Right lobe of liver (tissue), 6 donors: ENCODE measurements around the gene MAP3K20. TPM values are rescaled to one million over a fixed set of nuclear protein-coding genes. Genes with fewer than 3 reads are reported as not detected.
"Not testable (repeated sequence)": the region's sequence is repeated elsewhere in the genome, so short reads cannot be mapped to it uniquely, and the experiment has no call there.

ENCODE experiments used
- ATAC-seq, 4 donors: fragments of 200-7000 bp; cut with Tn5 transposase; one replicate each; pipeline ENCODE4 v1.9.1; 2020; ENCODE audit warnings: mild to moderate bottlenecking in 4 of 4, moderate library complexity in 4 of 4
- DNase-seq, 3 donors: peaks; one replicate each; pipeline ENCODE4 v3.0.0-alpha.2; 2020
- H3K27ac ChIP-seq, 3 donors: fragments of 200-600 bp; one replicate each; pipeline ENCODE4 v1.8.0; 2022
- H3K27me3 ChIP-seq, 2 donors: fragments of 200-600 bp; one replicate each; pipeline ENCODE4 v1.8.0; 2022
- H3K36me3 ChIP-seq, 4 donors: fragments of 200-600 bp; sonication (generic) in 1 of 4; one replicate each; pipeline versions ENCODE4 v1.5.1 to v1.8.0; 2017 to 2022; ENCODE audit warnings: control low read depth in 1 of 4
- H3K4me1 ChIP-seq, 4 donors: fragments of 200-600 bp; sonication (generic) in 1 of 4; one replicate each; pipeline versions ENCODE4 v1.5.1 to v1.8.0; 2017 to 2022; ENCODE audit warnings: control low read depth in 1 of 4
- H3K4me3 ChIP-seq, 3 donors: fragments of 200-600 bp; one replicate each; pipeline ENCODE4 v1.8.0; 2022
- H3K9me3 ChIP-seq, 4 donors: fragments of 200-600 bp; sonication (generic) in 1 of 4; one replicate each; pipeline versions ENCODE4 v1.5.1 to v1.8.0; 2017 to 2022; ENCODE audit warnings: control low read depth in 1 of 4
- CTCF ChIP-seq, 4 donors: fragments of 200-600 bp in 3 of 4; fragments of 450-650 bp in 1 of 4; IDR thresholded peaks; one replicate each; pipeline versions ENCODE4 v1.5.1 to v1.8.0; 2016 to 2022; ENCODE audit warnings: antibody characterized with exemption in 4 of 4, mild to moderate bottlenecking in 2 of 4
- POLR2A ChIP-seq: fragments of 450-650 bp; IDR thresholded peaks from one replicate; pipeline ENCODE4 v1.6.1; 2017; ENCODE audit warnings: antibody characterized with exemption, mild to moderate bottlenecking
- WGBS: methylation state at CpG from one replicate; pipeline ENCODE4 v1.1.6; 2018; ENCODE audit warnings: low coverage, low lambda C conversion rate; ENCODE audit not compliant: insufficient coverage; ENCODE audit errors: missing lambda C conversion rate; 5-methylcytosine and 5-hydroxymethylcytosine counted together
- intact Hi-C, 2 donors: fragments of 100-400 bp; cut with DNase I; formaldehyde crosslinking; loops; one replicate each; pipeline versions ENCODE4 v1.11.2 to v1.14.1; 2022
- total RNA-seq, 6 experiments: library from RNA; depleted of rRNA in 2 of 6; stranded (reverse); fragments of >200 nt in 2 of 6; fragmentation: NEBNext Ultra II Directional in 3 of 6; extraction: Animal tissue kit (Norgen Biotek cat#: 25700) in 3 of 6; gene quantifications; one replicate each; pipeline versions ENCODE4 v1.1.0 to v1.2.4, GENCODE V29; 2016 to 2023
- donor health status: DM: no; HTN: yes; CAD: no.
- donor health status: DM: no; HTN: no; CAD: no.
- donor health status: DM: no; HTN: no; CAD: no.
- donor health status: DM: no; HTN: yes; CAD: no.
- donor health status: DM: no; HTN: yes; CAD: no.

The MAP3K20 gene
- total RNA-seq, 6 experiments from 2014 or later = 16.0 to 36.8 (median 22.0) TPM

GRCh38 chr2:173305303-173305702 lies 229.7 kb downstream of the MAP3K20 start:
- no peak overlapping the region for H3K4me3 ChIP-seq
- no peak overlapping the region for H3K27ac ChIP-seq
- DNase-seq (no peak), ATAC-seq (no peak)
- no peaks in the 10 kb centered on the region for H3K9me3 ChIP-seq
- intact Hi-C loops = no loop called here
- H3K36me3 ChIP-seq = no peaks in the 10 kb centered on the region
- WGBS = 65% methylated on average over 2 of the region's 2 CpGs
- no peaks in the 10 kb centered on the region for H3K4me1 ChIP-seq
- TF ChIP-seq POLR2A (no peak), CTCF (IDR thresholded peaks at IDR 0.05) (no peak)
- H3K27me3 ChIP-seq = no peaks in the 10 kb centered on the region

GRCh38 chr2:173307293-173307692 lies 231.6 kb downstream of the MAP3K20 start:
- TF ChIP-seq CTCF (IDR thresholded peaks at IDR 0.05) (no peak), POLR2A (no peak)
- 37% methylated on average over 4 of the region's 4 CpGs for WGBS
- intact Hi-C loops = no loop called here
- ATAC-seq (no peak), DNase-seq (no peak)
- H3K9me3 ChIP-seq = no peaks in the 10 kb centered on the region
- H3K27me3 ChIP-seq = no peaks in the 10 kb centered on the region
- no peaks in the 10 kb centered on the region for H3K36me3 ChIP-seq
- no peak overlapping the region for H3K27ac ChIP-seq
- no peaks in the 10 kb centered on the region for H3K4me1 ChIP-seq
- H3K4me3 ChIP-seq = no peak overlapping the region

- H3K4me1 ChIP-seq = not testable (repeated sequence)
- 71% methylated on average over 5 of the region's 5 CpGs for WGBS
Observed at GRCh38 chr2:173309370-173309769, 233.7 kb downstream of the MAP3K20 start.

GRCh38 chr2:173311844-173312606 lies 236.4 kb downstream of the MAP3K20 start:
- no peak for DNase-seq
- Histone ChIP-seq H3K4me3 (no peak overlapping the region), H3K4me1 (no peaks in the 10 kb centered on the region), H3K36me3 (no peaks in the 10 kb centered on the region), H3K27me3 (no peaks in the 10 kb centered on the region), H3K27ac (no peak overlapping the region), H3K9me3 (no peaks in the 10 kb centered on the region)
- ATAC-seq = no peak
- TF ChIP-seq CTCF (IDR thresholded peaks at IDR 0.05) = no peak
- no peak for TF ChIP-seq POLR2A
- intact Hi-C loops = no loop called here
- WGBS = 74% methylated on average over 9 of the region's 9 CpGs

More at GRCh38 chr2:173309370-173309769, 233.7 kb downstream of the MAP3K20 start:
- ATAC-seq, H3K27ac ChIP-seq, H3K4me3 ChIP-seq, H3K9me3 ChIP-seq, H3K27me3 ChIP-seq, intact Hi-C loops, H3K36me3 ChIP-seq, DNase-seq: not testable (repeated sequence)
